Mucosa of stomach (tissue), 1 donor: Measurements from ENCODE around the gene DIAPH2.

Experiments
- H3K27me3 ChIP-seq: one replicate; pipeline ENCODE4 v1.7.0; 2013; ENCODE audit warnings: mild to moderate bottlenecking, low read length; ENCODE audit not compliant: control insufficient read depth, insufficient read depth
- H3K36me3 ChIP-seq: one replicate; pipeline ENCODE4 v1.7.0; 2013; ENCODE audit warnings: low read length; ENCODE audit not compliant: control insufficient read depth, insufficient read depth
- H3K4me1 ChIP-seq: one replicate; pipeline ENCODE4 v1.7.0; 2013; ENCODE audit warnings: mild to moderate bottlenecking, low read length; ENCODE audit not compliant: control insufficient read depth, insufficient read depth
- H3K4me3 ChIP-seq: one replicate; pipeline ENCODE4 v1.7.0; 2013; ENCODE audit warnings: low read length
- H3K9ac ChIP-seq: one replicate; pipeline ENCODE4 v1.7.0; 2013; ENCODE audit warnings: mild to moderate bottlenecking, low read length, moderate library complexity
- H3K9me3 ChIP-seq: one replicate; pipeline ENCODE4 v1.7.0; 2013; ENCODE audit warnings: mild to moderate bottlenecking, low read length, moderate library complexity; ENCODE audit not compliant: control insufficient read depth
- donor health status: Pancreatic carcinoma.

DIAPH2 gene

DNA sequence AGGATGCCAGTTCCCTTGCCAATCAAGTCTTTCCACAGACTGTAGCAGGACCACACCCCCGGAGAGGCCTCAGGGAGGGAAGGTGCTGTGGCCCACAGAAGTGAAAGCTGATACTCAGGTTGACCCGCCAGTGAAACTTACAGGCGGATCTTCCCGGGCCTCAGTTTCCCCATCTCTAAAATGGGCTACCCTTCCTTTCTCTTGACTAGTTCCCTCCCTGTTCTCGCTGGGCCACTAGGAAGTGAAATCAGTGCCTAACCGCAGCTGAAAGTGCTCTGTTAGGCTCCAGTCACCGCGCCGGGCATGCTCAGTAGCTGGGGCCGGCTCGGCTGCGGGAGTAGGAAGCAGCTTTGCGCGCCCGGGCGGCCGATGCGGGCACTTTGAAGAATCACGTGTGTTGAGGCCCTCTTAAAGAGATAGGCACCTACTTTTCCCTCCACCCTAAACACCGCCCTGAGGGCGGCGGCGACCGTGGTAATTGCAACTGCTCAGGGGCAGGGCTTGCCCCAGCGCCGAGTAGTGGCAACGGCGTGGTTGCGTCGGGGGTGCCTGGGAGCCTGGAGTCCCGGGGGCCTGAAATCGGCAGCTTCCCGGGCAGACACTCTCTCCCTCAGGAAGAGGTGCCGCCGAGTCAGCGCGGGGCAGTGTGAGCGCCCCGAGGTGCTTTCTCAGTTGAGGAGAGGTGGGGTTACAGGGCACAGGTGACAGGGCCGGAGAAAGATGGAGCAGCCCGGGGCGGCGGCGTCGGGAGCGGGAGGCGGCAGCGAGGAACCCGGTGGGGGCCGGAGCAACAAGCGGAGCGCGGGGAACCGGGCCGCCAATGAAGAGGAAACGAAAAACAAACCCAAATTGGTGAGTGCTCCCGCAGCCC lies at the start of gene DIAPH2:
TSS of gene DIAPH2 (plus strand) at position 504 of the 871 bp plus-strand sequence.
- peak within 1 kb of the TSS; percentile 76 for H3K9ac ChIP-seq
- H3K36me3 ChIP-seq = no peaks in the 10 kb centered on the region
- peaks cover 3% of the 10 kb centered on the region for H3K4me1 ChIP-seq
- no peaks in the 10 kb centered on the region for H3K27me3 ChIP-seq
- no peaks in the 10 kb centered on the region for H3K9me3 ChIP-seq
- peak within 1 kb of the TSS; percentile 25 for H3K4me3 ChIP-seq

DNA sequence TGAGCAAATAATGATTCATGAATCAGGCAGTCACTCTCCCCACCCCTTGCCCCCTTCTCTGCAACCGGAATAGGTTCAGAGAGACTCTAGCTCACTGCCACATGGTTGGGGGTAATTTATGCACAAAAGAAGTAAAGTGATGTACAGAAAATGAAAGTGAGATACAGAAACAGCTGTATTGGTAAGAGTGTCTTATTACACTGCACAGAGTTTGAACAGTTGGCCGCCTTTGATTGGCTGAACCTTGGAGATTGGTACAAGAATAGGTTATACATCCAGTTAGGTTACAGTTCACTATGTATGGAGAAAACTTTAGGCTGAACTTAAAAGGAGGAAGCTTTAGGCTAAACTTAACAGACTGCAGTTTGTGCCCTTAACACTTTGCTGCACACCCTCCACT lies 34.6 kb upstream of the DIAPH2 start:
- no peaks in the 10 kb centered on the region for H3K27me3 ChIP-seq
- no peaks in the 10 kb centered on the region for H3K36me3 ChIP-seq
- H3K4me1 ChIP-seq = no peaks in the 10 kb centered on the region
- no peak overlapping the region for H3K4me3 ChIP-seq
- H3K9me3 ChIP-seq = no peaks in the 10 kb centered on the region
- no peak overlapping the region for H3K9ac ChIP-seq

DNA sequence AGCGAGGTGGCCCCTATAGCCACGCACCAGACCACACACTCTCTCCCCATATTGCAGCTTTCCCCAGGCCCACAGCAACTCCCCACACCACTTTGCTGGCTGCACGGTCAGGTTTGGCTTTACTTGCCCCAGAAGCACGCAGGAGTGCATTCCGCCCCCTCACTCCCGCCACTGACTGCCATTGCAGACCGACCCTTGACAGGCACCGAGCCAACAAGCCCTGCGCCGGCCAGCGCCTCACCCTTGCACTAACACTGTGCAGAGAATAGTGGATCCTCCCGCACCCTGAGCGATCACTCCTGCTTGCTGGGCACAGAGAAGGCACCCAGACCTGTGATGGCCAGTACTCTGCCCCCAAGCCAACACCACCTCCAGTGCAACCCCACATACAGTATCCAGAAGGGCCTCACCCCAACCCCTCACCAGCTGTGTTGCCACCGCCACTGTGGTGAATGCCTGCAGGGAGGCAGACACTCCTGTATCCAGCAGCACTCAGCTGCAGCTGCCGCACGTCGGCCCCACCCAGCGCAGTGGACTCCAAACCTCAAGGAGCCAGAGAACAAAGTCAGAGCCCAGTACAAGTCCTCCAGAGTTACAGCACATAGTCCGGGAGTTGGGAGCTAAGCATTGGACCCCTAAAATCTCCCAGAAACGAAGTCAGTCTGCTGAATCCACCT lies 28.6 kb upstream of the DIAPH2 start:
- Histone ChIP-seq H3K9me3 (no peaks in the 10 kb centered on the region), H3K9ac (no peak overlapping the region), H3K4me1 (no peaks in the 10 kb centered on the region), H3K4me3 (no peak overlapping the region), H3K36me3 (no peaks in the 10 kb centered on the region), H3K27me3 (no peaks in the 10 kb centered on the region)

DNA sequence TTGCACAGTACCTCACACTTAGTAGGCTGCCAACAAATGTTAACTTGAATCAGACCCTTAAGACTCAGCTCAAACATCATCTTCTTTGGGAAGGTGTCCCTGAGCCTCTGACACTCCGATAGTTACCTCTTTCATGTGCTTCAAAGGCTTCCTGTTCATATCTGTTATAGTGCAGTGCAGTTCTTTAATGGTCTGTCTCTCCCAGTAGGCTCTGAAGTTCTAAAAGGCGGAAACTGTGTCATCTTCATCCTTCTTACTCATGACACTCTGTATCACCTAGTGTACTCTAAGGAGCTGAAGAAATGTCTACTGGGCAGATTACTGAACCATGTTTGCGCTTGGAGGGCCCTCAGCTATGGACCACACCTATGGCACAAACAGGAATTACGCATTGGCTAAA lies 2.1 kb upstream of the DIAPH2 start:
- Histone ChIP-seq H3K4me1 (no peaks in the 10 kb centered on the region), H3K4me3 (no peak overlapping the region)

DNA sequence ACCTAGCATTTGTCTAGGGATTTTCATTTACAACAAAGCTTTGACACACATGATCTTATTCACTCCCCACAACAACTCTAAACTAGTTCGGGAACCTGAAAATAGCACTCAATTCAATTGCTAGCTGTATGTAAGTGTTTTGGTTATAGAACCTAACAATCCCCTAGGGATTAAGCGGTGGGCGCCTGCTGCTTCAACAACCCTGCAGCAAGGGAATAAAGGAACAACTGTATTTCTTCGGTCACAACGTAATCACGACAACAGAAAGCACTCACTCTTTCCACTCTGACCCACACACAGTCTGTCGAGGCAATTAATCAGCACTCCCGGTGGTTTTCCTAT lies 674 bp upstream of the DIAPH2 start:
- peak overlapping the region; percentile 25 for H3K4me3 ChIP-seq

More for the DNA sequence above, 2.1 kb upstream of the DIAPH2 start:
- no peaks in the 10 kb centered on the region for H3K27me3 ChIP-seq
- H3K9ac ChIP-seq = no peak overlapping the region
- H3K9me3 ChIP-seq = no peaks in the 10 kb centered on the region
- H3K36me3 ChIP-seq = no peaks in the 10 kb centered on the region

DNA sequence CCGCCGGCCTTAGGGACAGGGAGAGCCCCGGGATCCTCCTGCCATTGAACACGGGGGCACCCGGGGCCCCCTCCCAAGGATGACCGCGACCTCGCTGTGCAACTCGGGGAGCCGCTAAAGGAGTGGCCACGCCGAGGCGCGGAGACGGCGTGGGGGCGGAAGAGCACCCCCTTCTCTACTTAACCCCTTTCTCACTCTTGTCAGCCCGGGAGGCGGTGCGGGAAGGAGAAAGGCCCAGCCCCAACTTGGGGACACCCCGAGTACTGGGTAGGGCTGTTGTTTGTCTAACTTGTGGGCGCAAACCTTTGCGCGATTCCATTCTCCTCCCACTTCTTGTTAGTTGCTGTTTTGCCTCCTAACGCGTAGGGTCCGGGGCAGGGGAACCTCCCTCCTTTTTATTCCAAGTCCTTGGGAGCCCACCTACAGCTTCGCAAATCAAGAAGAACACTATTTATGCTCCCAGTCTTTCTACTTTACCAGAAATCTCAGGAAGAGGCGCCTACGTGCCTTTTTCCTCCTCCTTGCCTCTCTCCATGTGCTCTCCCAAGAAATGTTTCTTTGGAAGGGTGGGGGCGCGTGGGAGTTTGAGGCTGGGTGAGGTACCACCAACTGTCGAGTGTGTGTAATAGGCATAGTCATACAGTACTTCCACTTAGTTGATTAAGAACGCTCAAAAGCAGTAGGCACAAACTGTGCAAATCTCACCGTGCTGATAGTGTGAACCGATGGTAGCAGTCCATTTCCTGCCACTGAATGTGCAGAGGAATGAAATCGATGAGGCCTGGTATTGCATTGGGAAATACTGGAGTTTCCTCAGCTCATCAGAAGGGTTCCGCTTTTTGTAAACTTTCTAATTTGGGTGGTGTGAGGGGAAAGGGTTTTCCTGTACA lies 813 bp downstream of the DIAPH2 start:
- H3K36me3 ChIP-seq = no peaks in the 10 kb centered on the region
- H3K27me3 ChIP-seq = no peaks in the 10 kb centered on the region
- no peaks in the 10 kb centered on the region for H3K9me3 ChIP-seq
- peak overlapping the region; percentile 25 for H3K4me3 ChIP-seq
- peaks cover 3% of the 10 kb centered on the region for H3K4me1 ChIP-seq
- H3K9ac ChIP-seq = peak overlapping the region; percentile 76

More for the DNA sequence above, 674 bp upstream of the DIAPH2 start:
- no peaks in the 10 kb centered on the region for H3K27me3 ChIP-seq
- peak overlapping the region; percentile 76 for H3K9ac ChIP-seq
- no peaks in the 10 kb centered on the region for H3K9me3 ChIP-seq
- no peaks in the 10 kb centered on the region for H3K36me3 ChIP-seq
- peaks cover 3% of the 10 kb centered on the region for H3K4me1 ChIP-seq

DNA sequence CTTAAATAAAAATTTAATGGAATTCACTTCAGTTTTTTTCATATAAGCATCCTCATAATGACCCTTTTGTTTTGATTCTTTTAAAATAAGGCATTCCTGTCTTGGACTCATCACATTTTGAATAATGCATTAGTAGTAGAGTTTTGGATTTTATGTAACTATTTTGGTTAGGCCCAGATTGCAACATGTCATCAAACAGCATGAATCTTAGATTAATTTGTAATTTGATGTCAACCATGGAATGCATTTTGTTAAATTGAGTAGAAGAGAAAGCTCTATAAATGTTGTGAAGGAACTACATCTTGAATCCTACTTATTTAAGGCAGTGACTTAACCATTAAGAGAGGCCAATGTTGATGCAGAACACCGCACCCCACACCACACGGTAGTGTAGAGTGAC lies 3.1 kb downstream of the DIAPH2 start:
- H3K4me1 ChIP-seq = peaks cover 13% of the 10 kb centered on the region
- no peaks in the 10 kb centered on the region for H3K9me3 ChIP-seq
- no peak overlapping the region for H3K4me3 ChIP-seq
- H3K9ac ChIP-seq = no peak overlapping the region
- H3K27me3 ChIP-seq = no peaks in the 10 kb centered on the region
- no peaks in the 10 kb centered on the region for H3K36me3 ChIP-seq

DNA sequence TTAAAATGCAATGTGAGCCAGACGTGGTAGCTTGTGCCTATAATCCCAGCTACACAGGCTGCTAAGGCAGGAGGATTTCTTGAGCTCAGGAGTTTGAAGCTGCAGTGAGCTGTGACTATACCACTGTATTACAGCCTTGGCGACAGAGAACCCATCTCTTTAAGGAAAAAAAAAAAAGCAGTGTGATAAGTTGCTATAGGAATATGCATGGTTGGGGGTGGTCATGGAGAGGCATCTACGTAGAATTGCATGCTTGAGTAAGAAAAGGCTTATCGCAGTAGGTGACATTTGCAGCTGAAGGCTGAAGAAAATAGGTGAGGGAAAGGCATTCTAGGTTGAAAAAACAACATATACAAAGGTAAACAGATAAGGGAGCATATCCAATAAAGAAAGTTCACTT lies 4.1 kb downstream of the DIAPH2 start:
- Histone ChIP-seq H3K9me3 (no peaks in the 10 kb centered on the region), H3K36me3 (no peaks in the 10 kb centered on the region), H3K4me1 (peaks cover 22% of the 10 kb centered on the region), H3K27me3 (no peaks in the 10 kb centered on the region), H3K4me3 (no peak overlapping the region), H3K9ac (no peak overlapping the region)

DNA sequence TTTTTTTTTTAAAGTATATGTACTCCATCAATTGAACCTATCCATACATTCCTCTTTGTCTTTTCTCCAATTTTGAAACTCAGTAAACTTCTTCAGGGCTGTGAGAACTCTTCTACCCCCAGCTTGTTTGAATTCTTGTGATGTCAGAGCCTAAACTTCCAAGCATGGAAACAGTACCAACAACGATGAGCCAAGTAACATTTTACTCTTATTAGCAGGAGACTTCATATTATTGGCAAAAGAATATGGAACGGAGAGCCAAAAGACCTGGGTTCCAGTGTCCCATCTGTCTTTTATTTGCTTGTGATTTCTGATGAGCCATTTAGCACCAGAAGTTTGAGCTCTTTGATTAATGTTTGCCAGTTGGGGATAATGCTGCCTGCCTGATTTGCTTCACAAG lies 5.3 kb downstream of the DIAPH2 start:
- H3K4me3 ChIP-seq = no peak overlapping the region
- no peaks in the 10 kb centered on the region for H3K9me3 ChIP-seq
- H3K36me3 ChIP-seq = no peaks in the 10 kb centered on the region
- H3K9ac ChIP-seq = no peak overlapping the region
- no peaks in the 10 kb centered on the region for H3K27me3 ChIP-seq
- H3K4me1 ChIP-seq = peaks cover 22% of the 10 kb centered on the region

DNA sequence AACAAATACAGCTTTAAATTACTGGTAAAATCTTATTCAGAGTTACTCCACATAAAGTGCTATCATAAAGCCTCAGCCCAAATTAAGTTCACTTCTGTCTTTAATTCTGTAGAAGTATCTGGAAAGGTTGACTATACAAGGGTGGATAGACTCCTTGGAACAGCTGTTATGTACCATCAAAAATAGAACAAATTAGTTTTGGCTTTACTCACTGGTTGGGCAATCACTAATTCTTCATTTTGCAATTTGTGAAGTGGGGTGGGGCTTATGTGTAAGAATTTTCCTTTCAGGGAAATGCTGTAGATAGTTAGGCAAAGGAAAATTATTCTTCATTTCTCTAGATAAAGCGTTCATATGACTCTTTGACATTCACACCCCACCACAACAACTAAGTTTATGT lies 7.8 kb downstream of the DIAPH2 start:
- Histone ChIP-seq H3K36me3 (no peaks in the 10 kb centered on the region), H3K27me3 (no peaks in the 10 kb centered on the region), H3K9ac (no peak overlapping the region), H3K4me1 (peaks cover 22% of the 10 kb centered on the region), H3K4me3 (no peak overlapping the region), H3K9me3 (no peaks in the 10 kb centered on the region)

DNA sequence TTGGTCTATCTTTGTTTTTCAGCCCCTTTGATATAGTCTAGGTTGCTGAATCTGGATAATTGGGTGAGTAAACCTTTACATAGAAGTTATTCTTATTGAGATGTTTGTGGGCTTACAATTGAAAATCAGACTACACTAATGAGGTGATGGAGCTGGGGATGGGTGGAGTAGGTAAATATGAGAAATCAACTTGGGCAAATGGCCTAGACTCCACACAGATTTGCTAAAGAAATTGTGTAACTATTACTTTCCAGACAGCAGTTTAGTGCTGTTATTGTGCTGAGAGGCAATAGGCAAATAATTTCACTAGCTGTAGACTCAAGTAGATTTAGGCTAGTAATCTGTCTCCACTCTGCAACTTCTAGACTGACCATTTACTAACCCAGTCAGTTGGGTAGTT lies 8.2 kb downstream of the DIAPH2 start:
- Histone ChIP-seq H3K4me3 (no peak overlapping the region), H3K4me1 (peaks cover 22% of the 10 kb centered on the region), H3K9ac (no peak overlapping the region), H3K36me3 (no peaks in the 10 kb centered on the region), H3K9me3 (no peaks in the 10 kb centered on the region), H3K27me3 (no peaks in the 10 kb centered on the region)

DNA sequence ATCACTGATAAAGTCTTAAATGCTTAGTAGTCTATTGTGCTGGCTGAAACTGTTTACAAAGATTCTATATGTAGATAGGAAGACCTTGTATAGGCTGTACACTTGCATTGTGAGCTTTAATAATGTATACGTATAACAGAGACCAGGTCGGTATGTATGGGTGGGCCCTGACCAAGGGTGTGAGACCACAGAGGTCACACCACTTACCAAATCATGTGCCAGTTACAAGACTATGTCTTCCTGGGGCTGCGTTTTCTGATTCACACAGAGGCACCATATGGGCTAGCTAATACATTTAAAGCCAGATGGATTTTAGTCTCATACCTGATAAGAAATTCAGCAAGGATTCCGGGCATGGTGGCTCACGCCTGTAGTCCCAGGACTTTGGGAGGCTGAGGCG lies 8.8 kb downstream of the DIAPH2 start:
- H3K9ac ChIP-seq = no peak overlapping the region
- no peaks in the 10 kb centered on the region for H3K36me3 ChIP-seq
- no peaks in the 10 kb centered on the region for H3K9me3 ChIP-seq
- peaks cover 22% of the 10 kb centered on the region for H3K4me1 ChIP-seq
- no peak overlapping the region for H3K4me3 ChIP-seq
- H3K27me3 ChIP-seq = no peaks in the 10 kb centered on the region
